Activated CD4-positive, alpha-beta T cell treated with anti-CD3 and anti-CD28 coated beads for 24 hours (primary cell): ENCODE measurements around the gene MTX2.

ENCODE experiments used
- DNase-seq, 2 donors: peaks; one replicate each; pipeline ENCODE4 v3.0.0-alpha.2; 2020; ENCODE audit warnings: low read depth in 2 of 2

Gene MTX2

GRCh38 chr2:176269319-176270099 lies at the start of gene MTX2:
Gene MTX2, plus strand, starts transcription at chr2:176269442. Its CDS starts 188 bp downstream, at chr2:176269630.
- peak; percentile 57 to 65 for DNase-seq

DNA sequence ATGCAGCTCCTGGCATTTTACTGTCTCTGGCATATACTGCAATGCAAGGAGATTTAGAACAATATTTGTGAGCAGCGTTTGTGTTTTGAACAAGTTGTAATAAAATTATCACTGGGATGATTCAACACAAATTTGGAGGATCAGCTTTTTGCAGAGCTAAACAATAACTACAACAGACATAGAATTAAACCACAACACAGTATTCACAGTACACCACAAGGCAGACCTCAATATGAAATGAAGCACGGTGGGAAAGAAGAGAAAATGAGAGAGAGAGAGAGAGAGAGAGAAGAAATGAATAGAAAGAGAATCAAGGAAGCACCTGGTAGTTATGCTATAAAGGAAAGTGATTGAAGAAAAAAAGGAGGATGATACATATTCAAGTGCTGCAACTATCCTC lies 41.4 kb upstream of the MTX2 start:
- no peak for DNase-seq

DNA sequence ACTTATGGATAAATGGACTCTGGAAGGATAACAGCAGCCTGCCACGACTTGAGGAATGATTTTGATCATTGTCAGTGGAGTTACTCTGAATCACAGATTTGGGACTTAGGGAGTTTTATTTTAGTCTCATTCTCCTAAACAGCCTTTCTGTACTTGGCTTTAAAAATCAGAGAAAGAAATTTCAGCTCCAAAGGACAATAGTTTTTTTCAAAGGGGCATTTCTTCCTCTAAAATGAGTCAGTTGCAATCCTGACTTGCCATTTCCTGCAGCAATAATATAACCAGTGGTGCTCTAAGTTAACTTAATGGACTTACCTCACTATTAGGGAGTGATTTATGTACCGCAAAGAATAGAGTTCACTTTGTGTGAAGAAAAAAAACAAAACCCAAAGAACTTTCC lies 35.1 kb upstream of the MTX2 start:
- no peak for DNase-seq

- DNase-seq = no peak
Measured at GRCh38 chr2:176234940-176235339, 34.3 kb upstream of the MTX2 start.

GRCh38 chr2:176237456-176237855 lies 31.8 kb upstream of the MTX2 start:
- DNase-seq = no peak

DNA sequence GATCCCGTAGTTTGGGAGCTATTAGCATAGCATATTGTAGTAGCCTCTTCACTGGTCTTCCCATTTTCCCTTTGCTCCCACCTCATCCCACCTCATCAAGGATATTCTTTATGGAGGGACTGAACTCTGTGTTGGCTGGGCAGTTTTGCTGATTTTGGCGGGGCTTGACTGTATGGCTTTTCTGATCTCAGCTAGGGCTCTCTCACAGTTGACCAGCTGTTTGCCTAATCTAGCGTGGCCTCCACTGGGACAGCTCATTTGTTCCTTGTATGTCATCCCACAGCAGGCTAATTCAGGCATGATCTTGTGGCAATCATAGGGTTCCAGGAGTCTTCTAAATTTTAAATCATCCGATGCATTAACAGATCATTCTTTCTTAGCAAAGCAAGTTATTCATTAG lies 30.2 kb upstream of the MTX2 start:
- DNase-seq = no peak

- DNase-seq = no peak
Measured at GRCh38 chr2:176240301-176240700, 28.9 kb upstream of the MTX2 start.

DNA sequence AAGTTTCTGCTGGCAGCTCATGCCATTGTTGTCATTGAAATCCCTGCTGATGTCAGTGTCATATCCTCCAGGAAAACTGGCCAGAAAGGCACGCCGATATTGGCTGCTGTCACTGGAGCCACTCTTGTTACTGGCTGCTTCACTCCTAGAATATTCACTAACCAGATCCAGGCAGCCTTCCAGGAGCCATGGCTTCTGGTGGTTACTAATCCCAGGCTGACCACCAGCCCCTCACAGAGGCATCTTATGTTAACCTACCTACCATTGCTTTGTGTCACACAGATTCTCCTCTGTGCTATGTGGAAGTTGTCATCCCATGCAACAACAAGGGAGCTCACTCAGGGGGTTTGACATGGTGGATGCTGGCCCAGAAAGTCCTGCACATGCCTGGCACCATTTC lies 27.0 kb upstream of the MTX2 start:
- DNase-seq = no peak

- DNase-seq = no peak
Measured at GRCh38 chr2:176246331-176246730, 22.9 kb upstream of the MTX2 start.

DNA sequence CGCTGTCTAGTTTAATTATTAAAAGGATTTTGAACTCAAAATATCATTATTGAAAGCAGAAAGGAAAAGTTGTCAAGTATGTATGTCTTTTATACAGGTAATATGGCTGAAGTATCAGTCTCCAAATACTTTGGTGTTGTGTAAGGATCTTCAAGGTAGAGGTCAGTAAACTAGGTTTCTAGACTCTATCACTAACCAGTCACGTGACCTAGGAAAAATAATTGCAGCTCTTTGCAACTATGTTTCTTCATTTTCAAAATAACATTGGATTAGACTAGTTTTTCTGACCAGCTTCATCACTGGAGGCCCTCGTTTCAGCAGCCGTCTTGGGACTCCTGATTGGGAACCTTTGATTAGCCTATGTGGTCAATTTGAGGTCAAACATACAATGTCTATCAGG lies 21.4 kb upstream of the MTX2 start:
- DNase-seq = no peak

DNA sequence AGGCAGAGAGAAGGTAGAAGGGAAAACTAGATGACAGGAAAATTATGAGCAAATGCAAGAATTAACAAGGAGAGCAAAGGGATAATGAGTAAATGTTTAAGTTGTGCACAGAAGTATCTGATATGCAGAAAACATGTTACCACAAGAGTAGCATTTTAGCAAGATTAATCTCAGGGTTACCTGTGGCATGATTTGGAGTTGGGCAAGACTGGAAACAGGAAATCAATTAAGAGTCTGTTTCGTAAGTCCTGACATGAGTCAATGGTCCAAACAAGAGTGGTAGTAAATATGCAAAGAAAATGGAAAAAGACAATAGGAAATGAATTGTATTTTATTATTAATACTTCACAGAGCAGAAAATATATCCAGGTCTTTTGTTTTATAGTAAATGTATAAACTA lies 17.3 kb upstream of the MTX2 start:
- DNase-seq = no peak

GRCh38 chr2:176260689-176261088 lies 8.6 kb upstream of the MTX2 start:
- DNase-seq = no peak

DNA sequence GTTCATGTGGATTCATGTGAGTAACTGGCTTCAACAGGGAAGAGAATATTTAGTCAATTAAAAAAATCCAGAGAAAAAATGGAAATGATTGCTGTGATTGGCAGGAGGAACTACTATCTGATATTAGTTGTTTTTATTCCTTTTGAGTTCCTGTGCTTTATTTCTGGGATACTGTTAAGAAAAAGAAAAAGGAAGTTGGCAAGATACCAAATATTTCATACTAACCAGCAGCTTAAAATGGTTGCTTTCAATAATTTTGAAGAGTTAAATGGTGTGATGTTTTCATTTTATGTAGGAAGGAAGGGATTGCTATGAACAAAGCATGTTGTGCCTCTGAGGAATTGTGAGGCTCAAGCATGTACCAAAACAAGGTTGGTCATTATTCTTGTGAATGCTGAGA lies 8.1 kb upstream of the MTX2 start:
- DNase-seq = no peak

GRCh38 chr2:176268976-176269318 lies 295 bp upstream of the MTX2 start:
- no peak for DNase-seq

DNA sequence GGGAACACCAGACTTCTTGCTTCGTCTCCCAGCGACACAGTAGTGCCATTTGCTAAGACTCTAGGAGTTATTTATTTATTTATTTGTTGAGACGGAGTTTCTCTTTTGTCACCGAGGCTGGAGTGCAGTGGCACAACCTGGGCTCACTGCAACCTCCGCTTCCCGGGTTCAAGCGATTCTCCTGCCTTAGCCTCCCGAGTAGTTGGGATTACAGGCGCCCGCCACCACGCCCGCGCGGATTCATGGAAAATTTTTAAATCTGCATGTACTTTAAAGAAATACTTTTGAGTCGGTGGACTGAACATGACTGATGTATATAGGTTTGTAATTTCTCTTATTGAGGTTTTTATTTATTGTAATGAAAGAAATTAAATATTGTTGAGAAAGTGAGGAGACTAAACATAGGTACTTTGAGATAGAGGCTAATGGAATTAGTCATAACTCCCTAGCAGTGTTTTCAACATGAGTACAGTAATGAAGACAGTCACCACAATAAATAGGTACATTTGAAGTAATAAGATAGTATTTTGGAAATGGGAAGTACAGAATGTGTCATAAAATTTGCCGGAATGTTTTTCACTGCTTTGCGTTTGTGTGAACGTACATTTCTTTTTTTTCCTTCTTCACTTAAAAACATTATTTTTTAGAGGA lies 983 bp downstream of the MTX2 start:
- no peak for DNase-seq

- no peak for DNase-seq
Measured at GRCh38 chr2:176272870-176273459, 3.7 kb downstream of the MTX2 start.

- DNase-seq = no peak
Measured at GRCh38 chr2:176278927-176279326, 9.7 kb downstream of the MTX2 start.

DNA sequence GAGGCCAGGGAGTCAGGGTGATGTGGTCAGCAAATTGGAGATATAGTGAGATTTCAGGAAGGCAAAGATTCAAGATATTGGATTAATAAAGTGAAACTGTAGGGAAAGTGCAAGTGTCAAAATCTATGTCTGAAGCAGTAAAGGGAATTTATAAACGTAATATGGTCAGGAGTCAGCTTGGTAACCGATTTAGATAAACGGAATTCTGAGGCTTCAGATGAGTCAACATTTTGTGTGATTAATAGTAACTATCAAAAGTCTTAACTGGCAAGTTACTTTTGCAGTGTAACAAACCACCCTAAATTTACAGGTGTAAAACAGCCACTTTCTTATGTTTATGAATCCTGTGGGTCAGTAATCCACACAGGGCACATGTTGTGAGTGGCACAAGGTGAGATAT lies 10.9 kb downstream of the MTX2 start:
- no peak for DNase-seq

DNA sequence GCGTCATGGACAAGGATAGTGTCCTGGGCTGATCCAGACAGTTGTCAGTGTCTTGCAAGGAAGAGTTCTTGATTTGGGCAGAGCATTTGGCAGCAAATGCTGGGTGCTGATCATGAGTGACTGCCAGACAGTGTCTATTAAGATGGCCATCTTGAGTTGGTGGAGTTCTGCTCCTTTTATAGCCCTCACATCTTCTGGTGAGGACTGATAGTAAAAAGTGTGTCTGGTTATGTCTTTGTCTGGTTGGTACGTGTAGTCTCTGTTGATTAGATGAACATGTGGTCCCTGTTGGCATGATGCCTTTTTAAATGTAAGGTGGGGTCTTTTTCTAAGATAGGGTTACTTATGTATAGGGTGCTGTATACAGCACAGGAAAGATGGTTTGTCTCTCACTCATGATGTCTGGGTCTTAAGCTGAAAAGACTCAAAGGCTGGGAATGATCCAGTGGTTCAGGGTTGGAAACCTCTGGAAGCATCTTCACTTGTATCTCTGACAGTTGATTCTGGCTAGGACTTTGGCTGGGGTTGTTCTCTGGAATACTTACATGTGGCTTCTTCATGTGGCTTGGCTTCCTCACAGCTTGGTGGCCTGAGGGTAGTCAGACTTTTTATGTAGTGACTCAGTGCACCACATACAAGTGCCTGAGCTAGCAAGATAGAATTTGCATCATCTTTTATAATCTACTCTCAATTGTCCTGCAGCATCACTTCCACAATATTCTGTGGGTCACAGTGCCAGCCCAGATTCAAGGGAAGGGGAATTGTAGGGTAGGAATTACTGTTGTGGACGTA lies 11.8 kb downstream of the MTX2 start:
- no peak for DNase-seq

DNA sequence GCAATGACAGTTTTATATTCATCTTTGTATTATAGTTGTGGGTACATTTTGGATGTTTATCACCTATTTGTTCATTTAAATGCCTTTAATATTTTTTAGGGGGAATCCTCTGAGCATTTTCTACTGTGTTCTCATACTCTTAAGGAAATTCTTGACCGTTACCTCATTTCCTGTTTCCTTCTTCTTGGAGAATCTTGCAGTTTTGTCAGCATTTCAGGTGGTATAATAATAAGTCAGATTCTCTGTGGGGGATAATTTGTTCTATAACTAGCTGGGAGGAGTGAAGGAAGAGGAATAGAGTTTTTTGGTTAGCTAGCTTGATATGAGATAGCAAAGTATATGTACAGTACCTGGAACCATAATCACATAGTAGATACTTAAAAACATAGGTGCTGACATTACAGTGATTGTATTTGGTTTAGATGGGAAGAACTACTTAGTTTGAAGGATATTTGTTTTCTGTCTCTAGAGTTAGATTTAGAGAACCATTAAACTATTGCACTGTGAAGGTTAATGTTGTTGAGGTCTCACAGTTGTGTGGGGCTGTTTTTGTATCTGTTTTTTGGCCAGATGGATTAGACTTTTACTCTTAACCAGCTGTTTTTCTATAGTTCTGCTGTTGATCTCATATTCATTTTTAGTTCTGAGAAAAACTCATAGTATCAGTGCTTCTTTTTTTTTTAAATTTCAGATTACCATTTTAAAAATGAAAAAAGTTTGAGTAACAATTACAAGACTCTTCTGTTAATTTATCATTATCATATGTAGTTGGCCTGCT lies 14.2 kb downstream of the MTX2 start:
- DNase-seq = no peak

DNA sequence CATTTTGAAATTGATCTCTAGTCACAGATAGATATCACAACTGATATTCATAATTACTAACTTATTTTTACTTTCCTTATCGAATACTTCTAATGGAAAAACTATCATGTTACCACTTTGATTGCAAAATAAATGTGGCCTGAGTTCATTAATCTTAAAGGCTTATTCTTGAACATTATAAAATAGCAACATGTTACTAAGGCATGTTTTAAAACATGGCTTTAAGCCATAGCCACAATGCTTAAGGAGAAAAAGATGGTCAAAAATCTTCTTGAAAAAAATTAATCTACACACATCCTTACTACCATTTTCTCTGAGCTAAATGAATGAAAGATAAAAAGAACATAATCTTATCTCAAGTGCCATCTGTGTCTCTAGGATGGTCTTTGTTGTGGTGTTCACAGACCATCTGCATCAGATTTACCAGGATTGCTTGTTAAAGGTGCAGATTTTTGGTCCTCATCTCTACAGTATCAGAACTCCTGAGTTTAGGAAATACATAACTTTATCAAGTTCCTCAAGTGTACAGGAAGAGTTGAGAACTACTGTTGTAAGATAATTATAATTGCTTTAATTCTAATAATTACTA lies 15.3 kb downstream of the MTX2 start:
- no peak for DNase-seq
